NT2/D1 (cell line): Measurements from ENCODE around the gene TMC4.
"Not testable (repeated sequence)": the region's sequence is repeated elsewhere in the genome, so short reads cannot be mapped to it uniquely, and the experiment has no call there.

Experiments
- YY1 ChIP-seq: IDR thresholded peaks from 2 replicates; pipeline ENCODE4 v1.6.1; 2011; ENCODE audit not compliant: insufficient read length, insufficient read depth
- ZNF274 ChIP-seq: IDR thresholded peaks from 2 replicates; pipeline ENCODE4 v1.6.1; 2011; ENCODE audit warnings: mild to moderate bottlenecking, low read depth, low read length

DNA sequence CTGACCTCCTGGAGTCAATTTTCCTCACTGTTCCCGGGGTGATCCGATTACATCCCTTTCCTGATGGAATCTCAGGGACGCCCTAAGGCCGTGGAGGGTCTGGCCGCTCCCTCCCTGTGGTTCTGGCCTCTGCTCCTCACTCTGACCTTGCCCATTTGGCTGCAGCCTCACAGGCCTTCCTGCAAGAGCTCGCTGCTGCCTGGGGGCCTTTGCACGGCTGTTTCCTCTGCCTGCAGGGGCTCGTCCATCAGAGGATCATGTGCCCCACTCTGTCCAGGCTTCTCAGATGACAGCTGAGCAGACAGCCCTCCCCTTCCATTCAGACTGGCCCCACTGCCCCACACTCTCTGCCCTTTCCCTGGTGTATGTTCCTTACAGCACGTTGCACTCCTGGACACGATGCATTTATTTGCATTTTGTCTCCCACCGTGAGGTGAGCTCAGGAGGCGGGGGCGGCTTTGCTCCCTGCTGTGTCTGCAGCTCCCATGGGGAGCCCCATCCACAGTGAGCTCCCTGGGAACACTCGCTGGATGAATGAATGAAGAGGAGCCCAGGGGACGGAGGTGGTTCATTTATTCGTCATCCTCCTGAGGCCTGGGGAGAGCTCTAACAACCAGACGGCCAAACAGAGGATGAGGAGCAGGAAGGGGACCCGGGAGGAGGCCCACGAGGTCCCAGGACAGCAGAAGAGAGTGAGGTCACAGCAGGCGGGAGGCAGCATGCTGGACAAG lies 44.7 kb upstream of the TMC4 start:
- TF ChIP-seq ZNF274, YY1: not testable (repeated sequence)
